NCI-H510A treated with DMSO at 0.1 percent for 48 hours (cell line): Measurements from ENCODE around the gene HTRA3.

ENCODE experiments used
- DNase-seq: peaks from one replicate; lab custom pipeline; 2025; lab: John Stamatoyannopoulos, UW

HTRA3 gene

DNA sequence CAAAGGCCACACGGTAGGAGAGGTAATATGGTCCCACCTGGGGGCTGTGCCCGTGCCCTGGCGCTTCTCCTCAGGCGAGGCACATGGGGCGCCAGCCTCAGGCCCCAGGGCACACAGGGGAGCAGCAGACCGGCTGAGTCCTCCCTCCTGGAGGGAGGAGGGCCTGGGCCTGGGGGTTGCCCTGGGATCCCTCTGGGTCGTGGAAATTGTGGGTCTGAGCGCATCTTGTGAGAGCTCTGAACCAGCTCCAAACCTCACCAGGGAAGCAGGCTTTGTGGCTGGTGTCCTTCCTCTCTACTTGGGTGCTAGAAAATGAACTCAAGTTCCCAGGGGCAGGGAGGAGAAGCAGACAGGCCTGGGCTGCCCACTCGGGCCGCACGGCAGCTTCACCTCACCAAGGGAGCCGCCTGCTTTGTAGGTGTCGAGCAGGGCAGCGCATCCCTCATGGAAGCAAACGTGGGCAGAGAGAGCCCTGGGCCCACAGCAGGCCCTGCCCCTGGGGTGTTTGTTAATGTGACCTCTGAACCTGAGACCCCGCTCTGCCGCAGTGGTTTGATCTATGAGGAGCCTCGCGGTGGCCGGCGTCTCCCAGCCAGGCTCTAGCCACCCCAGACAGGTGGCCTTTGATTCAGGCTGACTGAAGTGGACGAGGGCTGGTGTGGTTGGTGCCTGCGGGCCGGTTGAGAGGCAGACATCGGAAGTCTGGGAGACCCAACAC, 10.8 kb downstream of the HTRA3 start:
- DNase-seq, result no peak

DNA sequence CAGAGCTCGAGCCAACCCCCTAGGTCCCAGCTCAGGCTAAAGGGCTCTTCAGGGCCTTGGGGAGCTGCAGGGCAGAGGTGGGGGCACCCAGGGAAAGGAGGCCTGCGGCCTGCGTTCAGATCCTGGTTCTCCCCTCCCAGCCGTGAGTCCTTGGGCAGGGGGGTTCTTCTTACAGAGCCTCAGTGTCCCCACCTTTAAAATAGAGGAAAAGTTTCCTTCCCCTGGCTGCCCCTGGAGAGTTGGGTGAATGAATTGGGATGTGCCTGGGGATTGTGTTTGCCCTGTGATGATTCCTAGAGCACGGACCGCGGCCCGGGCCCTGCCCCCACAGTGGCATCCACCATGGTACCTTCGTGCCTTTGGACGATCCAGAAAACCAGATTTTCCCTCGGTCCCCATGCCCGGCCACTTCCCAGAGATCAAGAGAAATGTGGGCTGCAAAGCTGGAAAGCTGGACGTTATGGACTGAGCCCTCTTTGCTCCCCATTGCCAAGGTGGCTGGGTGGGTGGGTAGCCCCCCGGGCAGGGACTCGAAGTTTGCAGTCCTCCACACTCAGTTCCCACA, 11.4 kb downstream of the HTRA3 start:
- DNase-seq, result no peak

DNA sequence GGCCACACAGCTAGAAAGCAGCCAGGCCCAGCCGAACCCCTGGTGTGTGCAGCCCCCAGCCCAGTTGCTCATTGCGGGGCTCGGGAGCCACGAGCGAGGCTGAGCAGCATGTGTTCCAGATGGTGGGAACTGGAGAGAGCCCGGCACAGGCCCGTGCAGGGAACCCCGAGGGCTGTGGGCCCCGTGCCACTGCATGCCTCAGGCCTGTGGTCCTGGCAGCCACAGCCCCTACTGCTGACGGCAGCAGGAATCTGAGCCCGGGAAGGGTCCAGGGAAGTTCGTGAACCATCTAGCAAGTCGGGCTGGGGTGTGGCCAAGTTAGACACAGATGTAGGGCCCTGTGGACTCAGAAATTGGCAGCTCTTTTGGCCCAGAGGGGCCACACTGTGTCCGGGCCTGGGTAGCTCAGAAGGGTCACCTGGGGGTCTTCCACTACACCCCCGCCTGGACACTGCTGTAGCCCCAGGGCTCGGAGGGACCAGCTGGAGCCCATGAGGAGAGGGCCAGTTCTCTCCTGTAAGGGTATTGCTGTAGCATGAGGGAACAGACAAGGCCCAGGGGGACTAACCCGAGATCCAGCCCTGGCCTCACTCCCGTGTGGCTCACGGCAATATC, 12.1 kb downstream of the HTRA3 start:
- DNase-seq, result no peak

DNA sequence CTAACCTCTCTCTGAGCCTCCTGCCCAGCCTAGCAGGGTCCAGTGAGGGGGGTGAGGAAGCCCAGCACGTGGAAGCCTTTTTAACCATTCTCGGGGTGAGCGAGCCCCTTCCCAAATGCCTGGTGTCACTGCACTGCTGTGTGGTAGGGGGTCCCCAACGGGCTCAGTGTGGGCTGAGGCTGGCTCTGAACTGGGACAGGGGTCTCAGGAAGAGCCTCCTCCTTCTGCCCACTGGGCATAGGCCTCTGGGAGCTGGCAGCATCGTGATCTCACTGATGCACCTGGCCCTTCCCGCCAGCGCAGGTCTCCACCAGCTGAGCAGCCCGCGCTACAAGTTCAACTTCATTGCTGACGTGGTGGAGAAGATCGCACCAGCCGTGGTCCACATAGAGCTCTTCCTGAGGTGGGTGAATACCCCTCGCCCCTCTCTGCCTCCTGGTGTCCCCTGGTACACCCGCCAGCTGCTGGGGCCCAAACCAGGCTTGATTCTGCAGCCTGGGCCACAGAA, 12.6 kb downstream of the HTRA3 start:
- no peak for DNase-seq

DNA sequence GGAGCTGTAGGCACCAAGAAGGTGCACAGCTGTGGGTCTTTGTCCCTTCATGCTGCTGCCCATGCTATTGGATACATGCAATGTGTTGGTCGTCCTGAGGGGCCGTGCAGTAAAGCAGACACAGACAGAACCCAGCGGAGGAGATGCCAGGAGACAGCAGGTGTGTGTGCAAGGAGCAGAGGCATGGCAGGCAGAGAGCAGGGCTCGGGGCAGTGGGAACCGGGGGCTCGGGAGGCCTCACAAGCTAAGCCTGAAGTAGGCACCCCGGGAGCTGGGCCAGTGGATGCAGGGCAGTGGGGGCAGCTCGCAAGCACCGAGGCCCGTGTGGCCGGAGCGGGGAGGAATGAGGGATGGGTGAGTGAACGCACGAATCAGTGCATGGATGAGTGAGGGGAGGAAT, 13.2 kb downstream of the HTRA3 start:
- DNase-seq, result no peak

DNA sequence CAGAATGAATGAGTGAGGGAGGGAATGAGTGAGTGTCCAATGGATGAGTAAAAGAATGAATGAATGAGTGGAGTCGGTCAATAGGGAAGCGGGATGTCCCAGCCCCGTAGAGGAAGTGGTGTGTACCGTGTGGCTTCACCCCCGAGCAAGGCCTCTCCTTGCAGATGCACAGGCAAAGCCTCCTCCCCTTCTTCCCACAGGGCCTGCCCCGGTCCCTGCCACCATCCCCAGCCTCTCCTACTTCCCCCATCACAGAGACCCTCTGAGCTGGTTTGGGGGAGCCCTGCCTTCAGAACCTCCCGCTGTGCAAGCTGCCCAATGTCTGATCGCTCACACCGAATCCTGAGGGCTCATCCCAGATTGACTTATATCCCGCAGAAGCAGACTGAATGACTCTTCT, 13.6 kb downstream of the HTRA3 start:
- no peak for DNase-seq

DNA sequence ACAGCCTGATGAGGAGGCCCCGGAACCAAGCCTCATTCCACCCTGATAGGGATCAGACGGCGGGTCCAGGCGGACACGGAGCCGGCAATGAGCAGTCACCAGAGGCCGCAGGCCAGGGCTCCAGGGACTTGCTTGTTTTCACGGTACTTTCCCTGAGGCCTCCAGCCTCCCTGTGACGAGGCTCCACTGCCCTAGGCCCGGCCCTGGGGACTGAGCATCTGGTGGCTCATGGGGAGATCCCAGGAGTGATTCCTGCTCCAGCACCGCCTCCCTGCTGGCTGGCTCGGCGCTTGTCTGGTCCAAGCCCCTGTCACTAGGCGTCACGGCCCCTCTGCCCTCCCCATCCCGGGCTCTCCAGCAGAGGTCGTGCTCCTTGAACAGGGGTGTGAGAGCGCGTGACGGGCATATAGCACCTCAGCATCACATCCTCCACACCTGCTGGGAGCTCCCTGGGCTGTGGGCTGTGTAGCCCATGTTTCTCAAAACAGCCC, 14.1 kb downstream of the HTRA3 start:
- DNase-seq, result no peak

DNA sequence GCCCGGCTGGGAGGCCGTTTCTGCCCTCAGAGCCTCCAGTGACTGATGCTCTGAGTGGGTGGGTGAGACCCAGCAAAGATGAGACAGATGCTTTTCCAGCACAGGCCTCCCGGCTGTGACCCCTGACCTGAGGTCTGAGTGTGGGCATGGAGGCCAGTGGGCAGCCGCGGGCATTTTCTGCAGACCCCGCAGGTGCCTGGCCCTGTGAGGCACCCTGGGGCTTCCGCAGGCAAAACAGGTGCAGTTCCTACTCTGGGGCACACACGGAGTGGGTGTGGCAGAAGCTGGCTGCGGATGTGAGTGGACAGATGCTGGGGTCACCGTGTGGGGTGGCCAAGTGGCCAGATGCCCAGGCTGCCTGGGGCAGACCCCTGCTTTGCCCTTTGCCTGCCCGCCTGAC, 14.8 kb downstream of the HTRA3 start:
- DNase-seq, result no peak

DNA sequence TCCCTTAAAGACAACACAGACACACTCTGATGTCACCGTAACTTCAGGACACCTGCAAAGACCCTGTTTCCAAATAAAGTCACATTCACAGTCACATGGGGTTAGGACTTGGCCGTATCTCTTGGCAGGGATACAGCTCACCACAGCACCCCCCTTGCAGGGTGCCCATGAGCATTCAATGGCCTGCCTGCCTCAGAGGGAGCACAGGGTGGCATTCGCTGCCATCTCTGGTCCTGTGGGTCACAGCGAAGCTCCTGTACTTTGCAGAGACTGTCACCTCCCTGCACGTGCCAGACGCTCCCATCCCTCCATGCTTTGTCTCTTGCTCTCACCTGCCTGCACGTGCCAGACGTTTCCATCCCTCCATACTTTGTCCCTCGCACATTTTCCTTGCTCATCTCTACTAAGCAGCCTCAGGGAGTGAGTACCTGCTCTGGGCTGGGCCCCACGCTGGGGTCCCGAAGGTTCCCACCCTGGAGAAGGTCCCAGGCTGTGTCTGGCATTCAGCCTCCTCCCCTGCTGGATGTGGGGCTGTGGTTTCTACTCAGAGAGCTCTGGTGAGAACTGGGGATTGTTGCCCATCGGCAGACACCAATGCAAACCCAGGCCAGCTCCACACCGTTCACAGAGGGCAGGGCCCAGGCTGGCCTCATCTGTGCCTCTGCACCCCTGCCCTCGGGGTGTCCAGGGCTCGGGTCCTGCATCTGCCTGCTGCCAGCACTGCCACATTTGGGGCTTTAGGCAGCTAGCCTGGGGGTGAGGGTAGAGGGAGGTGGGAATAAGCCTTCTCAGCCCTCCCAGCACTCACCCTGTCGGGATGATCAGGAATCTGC, 15.8 kb downstream of the HTRA3 start:
- no peak for DNase-seq

DNA sequence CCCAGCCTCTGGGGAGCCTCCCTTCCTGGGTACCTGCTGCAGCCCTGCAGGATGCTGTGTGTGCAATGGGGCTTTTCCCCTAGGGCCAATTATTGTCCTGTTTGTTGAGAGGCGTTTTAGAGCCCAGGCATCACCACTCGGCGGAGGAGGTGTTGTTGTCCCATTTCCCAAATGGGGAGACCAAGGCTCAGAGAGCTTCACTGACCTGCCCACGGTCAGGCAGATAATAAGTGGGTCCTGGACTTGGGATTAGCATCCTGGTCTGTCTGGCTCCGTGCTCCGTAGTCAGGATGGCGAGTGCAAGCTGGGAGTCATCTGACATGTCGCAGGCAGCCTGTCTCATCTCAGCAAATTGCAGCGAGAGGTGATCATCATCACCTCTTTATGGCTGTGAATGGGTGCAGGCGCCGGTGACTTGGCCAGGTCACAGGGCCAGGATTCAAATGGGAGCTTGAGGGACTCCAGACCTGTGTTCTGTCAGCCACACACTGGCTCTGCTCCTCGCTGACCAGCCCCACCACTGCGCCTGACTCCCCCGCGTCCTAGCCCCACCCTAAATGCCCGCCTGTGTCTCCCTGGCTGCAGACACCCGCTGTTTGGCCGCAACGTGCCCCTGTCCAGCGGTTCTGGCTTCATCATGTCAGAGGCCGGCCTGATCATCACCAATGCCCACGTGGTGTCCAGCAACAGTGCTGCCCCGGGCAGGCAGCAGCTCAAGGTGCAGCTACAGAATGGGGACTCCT, 16.6 kb downstream of the HTRA3 start:
- no peak for DNase-seq

DNA sequence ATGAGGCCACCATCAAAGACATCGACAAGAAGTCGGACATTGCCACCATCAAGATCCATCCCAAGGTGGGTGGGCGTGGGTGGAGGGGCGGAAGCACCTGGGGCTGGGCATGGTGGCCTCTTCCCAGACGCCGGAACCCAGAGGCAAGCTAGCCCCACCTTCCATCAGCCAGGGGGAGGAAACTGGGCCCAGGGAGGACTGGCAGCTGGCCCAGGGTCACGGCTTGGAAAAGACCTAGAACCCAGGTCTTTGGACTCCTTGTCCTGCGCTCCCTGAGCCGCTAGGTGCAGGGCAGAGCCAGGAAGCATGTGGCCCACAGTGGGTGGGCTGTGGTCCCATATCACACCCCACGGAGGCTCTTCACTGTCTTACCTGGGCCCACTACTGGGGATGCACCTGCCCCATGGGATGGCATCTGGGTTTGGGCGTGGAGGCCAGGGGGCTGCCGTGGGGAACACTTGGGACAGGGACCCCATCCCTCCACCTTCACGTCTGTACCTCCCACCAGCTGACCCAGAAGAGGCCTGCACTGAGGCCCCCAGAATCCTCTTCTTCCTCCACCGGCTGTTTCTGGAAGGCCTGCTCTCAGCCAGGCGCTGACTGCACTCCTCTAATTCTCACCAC, 17.3 kb downstream of the HTRA3 start:
- no peak for DNase-seq

DNA sequence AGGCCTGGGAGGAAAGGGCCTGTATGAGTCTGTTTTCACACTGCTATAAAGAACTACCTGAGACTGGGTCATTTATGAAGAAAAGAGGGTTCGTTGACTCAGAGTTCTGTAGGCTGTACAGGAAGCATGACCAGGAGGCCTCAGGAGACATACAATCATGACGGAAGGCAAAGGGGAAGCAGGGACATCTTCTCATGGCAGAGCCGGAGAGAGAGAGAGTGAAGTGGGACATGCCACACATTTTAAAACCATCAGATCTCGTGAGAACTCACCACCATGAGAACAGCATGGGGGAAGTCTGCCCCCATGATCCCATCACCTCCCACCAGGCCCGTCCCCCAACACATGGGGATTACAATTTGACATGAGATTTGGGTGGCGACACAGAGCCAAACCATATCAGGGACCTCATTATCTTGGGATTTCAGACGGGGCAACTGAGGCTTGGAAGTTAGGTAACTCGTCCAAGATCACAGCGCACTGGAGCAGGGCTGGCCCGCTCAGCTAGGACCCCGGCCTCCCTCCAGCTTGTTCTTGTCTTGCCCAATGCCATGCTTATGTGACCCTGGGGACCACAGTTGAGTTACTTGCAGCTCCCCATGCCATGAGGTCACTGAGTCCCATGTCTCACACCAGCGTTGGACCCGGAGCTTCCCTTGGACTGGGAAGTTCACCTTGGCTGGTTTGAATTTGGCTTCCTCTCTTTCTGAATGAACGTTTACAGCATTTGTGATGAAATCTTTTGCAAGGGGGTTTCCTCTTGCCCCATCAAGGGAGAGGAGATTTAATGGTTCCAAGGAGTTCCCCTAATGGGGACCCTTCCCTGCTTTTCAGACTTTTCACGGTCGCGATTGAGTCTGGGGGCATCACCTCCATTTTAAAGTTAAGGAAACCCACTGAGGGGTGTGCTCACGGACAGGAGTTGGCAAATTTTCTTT, 18.1 kb downstream of the HTRA3 start:
- DNase-seq, result no peak

DNA sequence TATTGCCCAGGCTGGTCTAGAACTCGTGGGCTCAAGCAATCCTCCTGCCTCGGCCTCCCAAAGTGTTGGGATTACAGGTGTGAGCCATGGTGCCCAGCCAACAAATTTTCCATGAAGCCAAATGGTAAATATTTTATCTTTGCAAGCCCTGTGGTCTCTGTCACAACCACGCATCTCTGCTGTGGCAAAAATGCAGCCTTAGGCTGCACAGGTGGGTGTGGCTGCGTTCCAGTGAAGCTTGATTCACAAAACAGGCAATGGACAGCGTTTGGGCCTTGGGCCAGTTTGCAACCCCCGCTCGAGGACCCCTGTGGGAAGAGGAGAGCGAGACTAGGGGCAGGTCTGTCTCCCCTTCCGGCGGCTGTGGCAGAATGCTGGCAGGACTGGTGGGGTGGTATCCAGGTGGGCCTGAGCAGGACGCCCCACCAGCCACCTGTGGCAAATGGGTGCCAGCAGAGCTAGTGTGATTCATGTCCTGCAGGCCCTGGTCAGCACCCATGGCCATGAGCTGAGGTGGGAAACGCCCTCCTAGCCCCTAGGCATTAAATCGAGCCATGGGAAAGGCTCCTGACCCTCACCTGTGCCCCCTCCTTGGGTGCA, 19.7 kb downstream of the HTRA3 start:
- DNase-seq, result no peak

DNA sequence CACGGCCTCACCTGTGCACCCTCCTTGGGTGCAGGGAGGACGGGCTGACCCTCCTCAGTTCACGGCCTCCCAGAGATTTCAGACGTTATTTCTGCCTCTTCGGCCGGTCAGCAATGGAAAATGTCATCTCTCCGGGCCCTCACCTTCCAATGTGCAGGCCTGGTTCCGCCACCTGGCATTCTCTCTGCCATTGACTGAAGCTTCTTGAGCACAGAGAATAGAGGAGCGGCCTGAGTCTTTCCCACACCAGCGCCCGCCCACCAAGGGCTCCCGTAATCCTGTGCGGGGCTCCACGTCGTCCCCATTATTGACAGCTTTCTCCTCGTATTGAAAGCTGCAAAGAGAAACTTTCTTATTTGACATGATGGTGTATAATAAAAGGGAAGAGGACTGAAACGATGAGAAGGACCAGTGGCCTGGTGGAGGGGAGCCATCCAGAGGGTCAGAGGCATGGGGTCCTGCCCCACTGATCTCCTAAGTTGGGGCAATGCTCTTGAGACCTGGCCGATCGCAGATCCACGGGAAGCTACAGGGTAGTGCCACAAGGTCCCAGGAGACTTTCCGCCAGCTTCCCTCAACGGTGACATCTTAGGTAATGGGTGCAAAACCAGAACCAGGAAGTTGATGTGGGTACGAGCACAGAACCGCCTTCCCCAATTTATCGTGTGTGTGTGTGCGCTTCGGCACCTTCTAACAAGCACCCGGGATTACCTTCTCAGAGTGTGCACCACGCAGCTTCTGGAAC, 20.6 kb downstream of the HTRA3 start:
- DNase-seq, result no peak

DNA sequence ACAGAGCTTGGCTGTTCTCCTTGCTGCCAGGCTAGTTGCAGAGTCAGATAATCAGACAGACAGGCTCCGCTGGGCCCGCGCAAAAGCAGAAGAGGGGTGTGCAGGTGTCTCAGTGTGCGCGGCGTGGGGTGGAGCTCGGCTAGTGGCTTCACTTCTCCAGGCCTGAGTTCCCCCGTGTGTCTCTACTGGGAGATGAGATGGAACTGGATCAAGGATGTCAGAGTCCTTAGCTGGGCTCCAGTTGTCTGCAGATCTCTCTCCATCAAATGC, 21.1 kb downstream of the HTRA3 start:
- no peak for DNase-seq

DNA sequence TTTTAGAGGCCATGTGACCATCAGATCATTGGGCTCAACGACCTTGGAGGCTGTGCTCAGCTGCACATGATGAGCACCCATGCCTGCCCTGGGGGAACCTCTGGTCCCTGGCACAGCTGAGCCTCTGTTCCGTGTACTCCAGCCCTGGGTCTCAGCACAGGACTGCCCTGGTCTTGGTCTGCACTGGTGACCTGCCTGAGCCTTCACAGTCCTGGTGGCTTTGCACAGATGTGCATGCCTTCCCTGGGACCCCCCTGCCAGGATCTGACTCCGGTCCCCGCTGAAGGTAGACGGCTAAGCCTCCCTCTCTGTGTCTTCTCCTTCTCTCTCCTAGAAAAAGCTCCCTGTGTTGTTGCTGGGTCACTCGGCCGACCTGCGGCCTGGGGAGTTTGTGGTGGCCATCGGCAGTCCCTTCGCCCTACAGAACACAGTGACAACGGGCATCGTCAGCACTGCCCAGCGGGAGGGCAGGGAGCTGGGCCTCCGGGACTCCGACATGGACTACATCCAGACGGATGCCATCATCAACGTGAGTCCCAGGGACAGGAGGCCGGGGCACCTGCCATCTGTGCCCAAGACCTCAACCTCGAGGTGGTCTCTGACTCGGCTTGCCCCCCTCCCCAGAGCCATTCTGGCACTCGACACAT, 21.6 kb downstream of the HTRA3 start:
- DNase-seq, result no peak

DNA sequence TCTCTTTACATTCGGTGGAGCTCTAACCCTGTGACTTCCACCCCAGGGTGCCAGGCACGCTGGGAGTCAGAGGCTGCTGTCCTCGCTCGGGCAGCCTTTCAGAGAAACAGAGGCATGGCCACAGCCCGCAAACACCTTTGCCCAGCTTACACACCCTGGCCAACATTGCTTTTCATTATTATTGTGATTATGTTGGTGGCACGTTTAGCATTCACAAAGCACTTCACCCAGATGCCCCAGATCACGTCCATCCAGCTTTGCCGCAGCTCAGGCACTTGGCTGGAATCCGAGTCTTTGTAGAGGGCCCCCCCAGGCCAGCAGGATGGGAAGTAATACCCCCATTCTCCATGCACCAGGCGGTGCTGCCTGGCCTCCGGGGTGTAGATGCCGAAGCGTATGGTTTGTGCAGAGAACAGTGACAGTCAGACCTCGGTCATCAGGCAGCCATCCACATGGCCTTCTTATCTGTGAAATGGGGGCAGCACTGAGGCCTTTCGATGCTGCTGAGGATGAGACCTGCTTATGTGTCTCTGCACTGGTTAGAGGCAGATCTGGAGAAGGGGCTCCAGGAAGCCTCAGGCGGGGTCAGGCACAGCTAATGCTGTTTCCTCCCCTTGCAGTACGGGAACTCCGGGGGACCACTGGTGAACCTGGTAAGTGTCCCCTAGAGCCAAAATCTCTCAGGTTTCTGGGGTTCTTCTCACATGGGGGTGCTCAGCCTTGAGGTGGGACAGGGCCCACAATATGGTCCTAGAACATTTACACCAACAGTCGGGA, 22.3 kb downstream of the HTRA3 start:
- DNase-seq, result no peak
